Endometrial microvascular endothelial cells (primary cell): ENCODE measurements around the gene APOL4. TPM values are rescaled to one million over a fixed set of nuclear protein-coding genes. Genes with fewer than 3 reads are reported as not detected.
"Not testable (repeated sequence)": the region's sequence is repeated elsewhere in the genome, so short reads cannot be mapped to it uniquely, and the experiment has no call there.

Experiments
- in situ Hi-C: cut with HindIII; loops from 2 replicates; pipeline ENCODE4 v1.10.0; 2017; ENCODE audit warnings: low sequenced_read_pairs, low pct_unique_long_range_greater_than_20kb; ENCODE audit errors: inconsistent ontology term
- total RNA-seq: library from RNA; depleted of rRNA; stranded (reverse); fragments of >200 nt; gene quantifications from one replicate; pipeline ENCODE4 v1.2.3, GENCODE V29; 2015; ENCODE audit errors: inconsistent ontology term

Gene APOL4
- total RNA-seq, 1 donor from 2014 or later, result 0.09 TPM

DNA sequence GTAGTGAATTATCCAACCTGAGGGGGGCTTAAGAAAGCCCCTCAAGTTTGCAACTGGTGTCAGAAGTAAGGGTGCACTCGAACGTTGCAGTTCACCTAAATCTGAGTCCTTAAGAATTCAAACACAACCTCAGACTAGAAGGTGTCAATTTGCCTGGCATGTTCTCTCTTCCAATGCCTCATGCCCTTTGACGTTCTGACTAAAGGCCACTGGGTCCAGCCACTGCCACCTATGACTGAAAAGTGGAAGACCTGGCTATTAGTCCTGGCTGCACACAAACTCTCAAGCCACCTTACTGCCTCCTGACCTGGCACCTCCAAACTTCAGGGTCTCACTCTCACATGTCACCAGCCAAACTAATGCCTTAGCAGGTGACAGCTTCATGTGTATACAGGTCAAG, 8.0 kb downstream of the APOL4 start:
- in situ Hi-C loops, result no loop called here

GRCh38 chr22:36193171-36193570, 8.4 kb downstream of the APOL4 start:
- in situ Hi-C loops, result no loop called here

- in situ Hi-C loops, result no loop called here
These were observed 9.1 kb downstream of the APOL4 start for GRCh38 chr22:36192542-36192941.

DNA sequence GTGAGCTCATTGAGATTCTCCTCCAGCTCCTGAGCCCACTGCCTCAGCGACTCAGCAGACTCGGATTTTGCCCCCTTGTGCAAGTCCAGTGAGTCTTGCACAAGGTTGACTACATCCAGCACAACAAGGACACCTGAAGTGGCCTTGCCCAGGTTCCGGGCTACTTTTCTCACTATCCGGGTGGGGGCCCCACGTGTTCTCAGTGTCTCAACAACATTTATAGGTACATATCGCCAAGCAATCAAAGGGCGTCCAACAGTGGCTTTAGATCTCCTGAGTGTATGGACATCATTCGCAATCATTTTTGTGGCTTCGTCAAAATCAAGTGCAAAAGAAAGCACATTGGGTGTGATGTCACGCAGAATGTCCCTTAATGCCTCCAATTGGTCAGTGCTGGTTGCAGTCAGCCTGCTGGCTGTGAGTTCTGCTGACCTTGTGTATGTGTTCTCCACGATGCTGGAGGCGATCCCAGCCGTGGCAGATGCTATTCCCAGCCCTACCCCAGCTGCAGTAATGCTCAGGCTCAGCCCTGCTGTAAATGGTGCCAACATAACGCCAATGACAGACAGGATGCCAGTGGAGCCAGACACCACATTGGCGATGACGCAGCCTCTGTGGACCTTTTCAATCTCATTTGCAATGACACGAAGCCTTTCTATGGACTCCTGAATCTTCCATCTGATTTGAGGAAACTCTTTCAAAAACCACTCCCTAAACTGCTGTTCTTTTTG, 10.3 kb downstream of the APOL4 start:
- in situ Hi-C loops, result no loop called here

GRCh38 chr22:36187862-36188261, 13.7 kb downstream of the APOL4 start:
- in situ Hi-C loops, result not testable (repeated sequence)

DNA sequence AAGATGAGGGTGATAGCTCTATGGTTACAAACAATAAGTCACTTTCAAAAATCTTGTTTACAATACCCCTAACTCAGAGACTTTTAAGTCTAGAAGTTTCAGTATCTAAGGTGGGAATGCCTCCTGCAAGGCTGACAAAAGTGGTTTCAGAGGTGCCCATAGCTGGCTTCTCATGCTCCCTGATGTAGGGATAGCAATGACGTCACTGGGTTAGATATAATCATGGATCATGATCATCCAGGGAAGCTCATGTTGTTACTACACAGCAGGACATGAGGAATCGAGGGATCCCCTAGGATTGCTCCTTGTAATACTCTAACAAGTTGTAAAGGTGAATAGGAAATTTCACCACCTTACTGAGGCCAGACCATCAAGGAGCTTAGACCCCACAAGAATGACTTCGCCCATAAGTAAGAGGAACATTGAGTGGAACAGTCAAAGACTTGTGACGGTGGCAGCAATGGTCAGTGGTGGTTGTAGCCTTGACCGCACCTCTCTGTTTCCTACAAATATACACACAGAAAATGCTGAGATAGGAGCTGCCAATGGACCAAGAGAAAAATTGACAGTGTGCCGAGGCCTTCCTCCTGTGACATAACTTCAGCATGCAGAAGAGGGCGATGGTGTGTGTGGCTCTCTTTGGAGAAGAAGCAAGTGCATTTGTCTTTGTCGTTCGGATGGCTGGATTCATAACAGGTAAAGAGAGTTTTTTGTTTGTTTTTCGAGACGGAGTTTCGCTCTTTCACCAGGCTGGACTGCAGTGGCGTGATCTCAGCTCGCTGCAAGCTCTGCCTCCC, 15.6 kb downstream of the APOL4 start:
- in situ Hi-C loops, result no loop called here

DNA sequence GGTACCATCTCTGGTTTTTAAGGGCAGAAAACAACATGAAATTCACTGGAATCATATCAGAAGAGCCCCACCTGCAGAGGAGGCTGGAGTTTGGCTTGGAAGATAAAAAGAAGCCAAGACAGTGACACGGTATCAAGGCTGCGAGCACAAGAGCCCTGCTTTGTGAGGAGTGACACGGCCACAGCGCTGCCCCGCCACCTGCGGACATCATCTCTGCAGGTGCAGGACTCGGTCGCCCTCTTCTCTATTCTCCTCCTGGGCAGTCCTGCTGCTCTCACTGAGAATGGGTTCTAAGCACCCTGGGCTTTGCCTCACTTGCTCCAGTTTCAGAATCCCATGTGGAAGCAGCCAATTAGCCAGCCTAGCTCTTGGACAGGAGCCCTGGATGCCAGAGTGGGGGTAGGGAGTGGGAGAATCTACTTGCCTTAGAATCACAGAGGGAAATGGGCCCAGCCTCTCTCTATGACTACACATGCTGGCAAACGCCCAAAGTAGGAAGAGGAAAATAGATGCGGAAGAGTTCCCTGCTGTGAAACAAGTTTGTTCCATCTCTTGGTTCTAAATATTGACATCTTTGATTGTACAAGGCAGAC, 17.1 kb downstream of the APOL4 start:
- in situ Hi-C loops, result no loop called here

DNA sequence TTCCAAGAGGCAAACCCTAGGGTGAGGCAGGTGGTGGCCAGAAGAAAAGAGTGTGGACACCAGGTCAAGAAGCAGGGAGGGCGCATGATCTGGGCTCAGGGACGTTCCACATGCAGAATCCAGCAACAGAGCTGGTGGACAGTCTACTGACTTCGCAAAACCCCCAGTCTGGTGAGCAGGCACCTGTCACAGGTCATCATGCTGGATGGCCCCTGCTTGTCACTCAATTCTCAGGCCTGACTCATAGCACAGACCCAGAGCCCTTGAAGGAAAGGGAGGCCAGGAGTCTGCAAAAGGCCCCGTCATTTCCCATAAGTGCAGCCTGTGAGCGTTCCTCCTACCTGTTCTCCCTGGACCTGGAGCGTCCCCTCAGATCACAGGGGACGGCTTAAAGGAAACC, 18.2 kb downstream of the APOL4 start:
- in situ Hi-C loops, result no loop called here

DNA sequence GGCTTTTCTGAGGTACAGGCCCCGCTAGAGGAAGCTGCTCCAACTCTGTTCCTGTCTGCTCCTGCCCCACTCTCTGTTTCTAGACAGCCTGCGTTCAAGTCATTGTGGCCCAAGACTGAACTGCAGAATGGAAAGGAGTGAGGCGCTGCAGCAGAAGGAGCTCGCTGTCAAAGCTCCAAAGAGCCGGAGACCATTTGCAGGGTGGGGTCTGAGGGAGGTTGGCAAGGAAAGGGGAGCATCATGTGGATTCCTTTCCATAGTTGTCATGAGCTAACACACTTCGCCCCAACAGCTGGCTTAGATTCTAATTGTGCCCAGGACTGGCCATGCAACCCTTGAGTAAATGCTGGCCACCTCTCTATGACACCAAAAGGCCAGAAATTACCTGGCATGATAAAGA, 18.8 kb downstream of the APOL4 start:
- in situ Hi-C loops, result no loop called here

- in situ Hi-C loops, result no loop called here
These were observed 19.6 kb downstream of the APOL4 start for GRCh38 chr22:36182056-36182455.

DNA sequence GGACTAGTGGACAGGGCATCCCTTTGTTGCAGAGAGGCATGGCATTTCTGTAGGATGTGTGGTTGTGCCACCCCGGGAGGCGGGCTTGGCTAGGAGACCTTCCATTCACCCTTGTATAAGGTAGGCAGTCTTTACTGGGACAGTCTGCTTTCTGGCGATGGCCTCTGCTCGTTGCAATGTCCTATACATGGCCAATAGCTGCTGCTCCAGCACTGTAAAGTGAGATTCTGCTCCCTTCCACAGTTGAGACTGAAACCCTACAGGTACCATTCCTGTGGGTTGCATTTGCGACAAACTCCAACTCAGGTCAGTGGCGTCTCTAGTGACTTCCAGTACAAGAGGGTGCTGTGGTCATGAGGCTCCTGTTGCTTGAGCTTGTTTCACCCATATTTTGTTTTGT, 20.7 kb downstream of the APOL4 start:
- in situ Hi-C loops, result no loop called here

GRCh38 chr22:36180038-36180880, 21.4 kb downstream of the APOL4 start:
- in situ Hi-C loops, result no loop called here

GRCh38 chr22:36177160-36177559, 24.4 kb downstream of the APOL4 start:
- in situ Hi-C loops, result no loop called here

- in situ Hi-C loops, result no loop called here
These were observed 25.7 kb downstream of the APOL4 start for GRCh38 chr22:36175892-36176291.

DNA sequence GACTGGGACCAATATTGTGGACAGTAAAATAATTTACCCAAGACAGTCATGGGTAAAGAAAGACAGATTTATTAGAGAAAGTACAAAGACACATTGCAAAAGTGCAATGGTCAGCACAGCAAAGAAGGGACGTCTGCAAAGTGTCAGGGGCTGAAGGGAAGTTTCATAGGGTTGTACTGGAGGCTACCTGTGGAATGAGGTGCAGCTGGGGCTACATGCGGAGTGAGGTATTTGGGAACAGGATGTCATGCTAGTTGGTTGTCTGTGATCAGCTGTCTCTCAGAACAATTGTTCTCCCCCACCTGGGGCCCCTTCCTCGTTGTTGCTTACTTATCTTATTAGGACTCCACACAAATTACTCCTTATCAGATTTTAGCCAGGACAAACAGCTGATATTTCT, 29.7 kb downstream of the APOL4 start:
- in situ Hi-C loops, result no loop called here

- in situ Hi-C loops, result no loop called here
These were observed 34.9 kb downstream of the APOL4 start for GRCh38 chr22:36166518-36167220.

DNA sequence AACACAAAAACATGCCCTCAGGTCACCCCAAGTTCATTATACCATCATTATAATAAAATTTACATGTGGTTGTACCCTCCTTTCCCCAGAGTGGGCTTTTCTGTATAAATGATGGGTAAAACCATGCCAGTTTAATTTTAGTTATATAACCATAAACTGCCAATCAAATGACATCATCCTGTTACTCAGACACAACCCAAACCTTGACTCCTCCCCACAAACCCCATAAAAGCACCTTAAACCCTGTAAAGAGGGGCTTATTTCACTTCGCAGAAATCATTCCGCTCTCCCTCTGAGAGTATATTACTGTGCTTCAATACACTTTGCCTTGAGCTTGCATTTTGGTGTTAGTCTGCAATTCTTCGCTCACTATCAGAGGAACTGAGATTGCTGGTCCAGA, 35.5 kb downstream of the APOL4 start:
- in situ Hi-C loops, result no loop called here

GRCh38 chr22:36165141-36165540, 36.5 kb downstream of the APOL4 start:
- in situ Hi-C loops, result no loop called here

DNA sequence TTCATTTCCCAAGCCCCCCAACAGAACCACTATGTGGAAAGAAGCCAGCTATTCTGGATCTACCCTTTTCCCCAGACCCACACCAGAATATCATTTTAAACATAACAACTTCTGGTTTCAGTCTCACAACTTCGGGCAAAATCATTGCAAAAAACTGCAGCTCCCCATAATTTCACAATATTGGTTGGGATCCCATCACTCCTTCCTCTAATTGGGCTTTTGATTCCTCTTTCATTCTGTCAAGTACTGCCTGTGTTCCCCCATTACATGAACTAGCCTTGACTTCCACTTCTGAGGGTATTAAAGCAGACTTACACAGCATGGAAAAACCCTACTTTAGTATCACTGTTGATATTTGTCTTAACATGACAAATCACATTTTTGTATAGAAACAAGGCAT, 37.0 kb downstream of the APOL4 start:
- in situ Hi-C loops, result no loop called here
